GM23248 (cell line): ENCODE measurements around the gene PTGES.

Experiments used
- EZH2 ChIP-seq: fragments of 200-600 bp; sonication (generic); IDR thresholded peaks from 2 replicates; pipeline ENCODE4 v1.6.1; 2018; ENCODE audit warnings: antibody characterized with exemption, mild to moderate bottlenecking; ENCODE audit not compliant: insufficient read depth, poor library complexity, severe bottlenecking
- EZH2phosphoT487 ChIP-seq: fragments of 200-600 bp; sonication (generic); IDR thresholded peaks from 2 replicates; pipeline ENCODE4 v1.6.1; 2018; ENCODE audit warnings: antibody characterized with exemption, moderate library complexity, mild to moderate bottlenecking, low read depth; ENCODE audit not compliant: insufficient read depth

DNA sequence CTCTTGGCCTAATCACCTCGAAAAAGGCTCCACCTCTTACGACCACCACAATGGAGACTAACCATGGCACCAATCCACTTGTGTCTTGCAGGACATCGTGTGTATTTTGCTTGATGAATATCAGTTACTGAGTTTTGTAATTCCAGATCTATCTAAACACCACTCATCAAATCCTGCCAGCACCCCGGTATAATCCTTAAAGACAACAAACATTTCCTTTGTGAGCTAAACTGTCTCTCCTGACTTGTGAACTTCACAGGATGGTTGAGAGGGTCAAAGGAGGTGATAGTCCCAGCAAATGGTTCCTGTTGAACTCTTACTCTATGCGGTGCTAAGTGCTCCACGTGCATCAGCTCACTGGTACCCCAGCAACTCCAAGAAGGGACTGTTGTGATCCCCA, 46.1 kb upstream of the PTGES start:
- TF ChIP-seq EZH2phosphoT487 (no peak), EZH2 (no peak)
